Measurements from ENCODE around the gene ELK3.

ELK3 gene

DNA sequence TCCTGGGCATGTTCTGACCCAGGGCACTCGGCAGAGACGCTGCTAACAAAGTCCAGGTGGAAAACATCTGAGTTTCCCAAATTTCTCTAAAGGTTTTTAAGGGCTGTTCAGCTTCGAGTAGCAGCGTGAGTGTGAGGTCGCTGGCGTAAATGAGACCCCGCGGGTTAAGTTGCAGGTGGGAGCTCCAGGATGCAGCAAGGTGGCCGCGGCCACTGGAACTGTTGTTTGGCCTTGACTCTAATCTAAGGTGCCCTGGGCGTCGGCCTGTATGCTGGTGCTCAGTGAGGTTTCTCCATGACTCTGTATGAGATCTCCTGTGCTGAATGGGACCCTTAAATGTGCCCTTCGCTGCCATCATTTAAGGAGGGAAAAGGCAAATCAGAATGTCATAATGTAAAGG lies 50.7 kb downstream of the ELK3 start:
- no peak for TF ChIP-seq Cebpa-rat (IDR thresholded peaks at IDR 0.05)

DNA sequence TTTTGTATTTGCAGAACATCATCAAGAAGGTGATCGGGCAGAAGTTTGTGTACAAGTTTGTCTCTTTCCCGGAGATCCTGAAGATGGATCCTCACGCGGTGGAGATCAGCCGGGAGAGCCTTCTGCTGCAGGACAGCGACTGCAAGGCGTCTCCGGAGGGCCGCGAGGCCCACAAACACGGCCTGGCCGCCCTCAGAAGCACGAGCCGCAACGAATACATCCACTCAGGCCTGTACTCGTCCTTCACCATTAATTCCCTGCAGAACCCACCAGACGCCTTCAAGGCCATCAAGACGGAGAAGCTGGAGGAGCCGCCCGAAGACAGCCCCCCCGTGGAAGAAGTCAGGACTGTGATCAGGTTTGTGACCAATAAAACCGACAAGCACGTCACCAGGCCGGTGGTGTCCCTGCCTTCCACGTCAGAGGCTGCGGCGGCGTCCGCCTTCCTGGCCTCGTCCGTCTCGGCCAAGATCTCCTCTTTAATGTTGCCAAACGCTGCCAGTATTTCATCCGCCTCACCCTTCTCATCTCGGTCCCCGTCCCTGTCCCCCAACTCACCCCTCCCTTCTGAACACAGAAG lies 52.8 kb downstream of the ELK3 start:
- Histone ChIP-seq H4K20me1 (peaks cover 65 to 100% (median 100%) of the 10 kb centered on the region in 11 experiments; a peak in 20 of 22 replicates), H3K4me2 (peak overlapping the region in 4 of 11 experiments; percentile 26 to 44 (median 37); a peak in 6 of 22 replicates)
- no peak for TF ChIP-seq Cebpa-rat (IDR thresholded peaks at IDR 0.05)

More for the DNA sequence above, 50.7 kb downstream of the ELK3 start:
- H3K4me1 ChIP-seq, result peaks cover 0 to 51% (median 12%) of the 10 kb centered on the region in 10 experiments; a peak in 13 of 20 replicates
- no peak overlapping the region for H3K9ac ChIP-seq
- H3K4me3 ChIP-seq, result no peak overlapping the region
- no peaks in the 10 kb centered on the region for H3K9me3 ChIP-seq (replicated peaks in 1 of 11)
- H3K27ac ChIP-seq, result no peak overlapping the region
- peaks cover 64 to 100% (median 100%) of the 10 kb centered on the region in 11 experiments; a peak in 21 of 22 replicates for H4K20me1 ChIP-seq
- H3K36me3 ChIP-seq, result peaks cover 51 to 100% (median 89%) of the 10 kb centered on the region in 11 experiments
- no peak overlapping the region for H3K4me2 ChIP-seq
- H3K27me3 ChIP-seq, result no peaks in the 10 kb centered on the region

DNA sequence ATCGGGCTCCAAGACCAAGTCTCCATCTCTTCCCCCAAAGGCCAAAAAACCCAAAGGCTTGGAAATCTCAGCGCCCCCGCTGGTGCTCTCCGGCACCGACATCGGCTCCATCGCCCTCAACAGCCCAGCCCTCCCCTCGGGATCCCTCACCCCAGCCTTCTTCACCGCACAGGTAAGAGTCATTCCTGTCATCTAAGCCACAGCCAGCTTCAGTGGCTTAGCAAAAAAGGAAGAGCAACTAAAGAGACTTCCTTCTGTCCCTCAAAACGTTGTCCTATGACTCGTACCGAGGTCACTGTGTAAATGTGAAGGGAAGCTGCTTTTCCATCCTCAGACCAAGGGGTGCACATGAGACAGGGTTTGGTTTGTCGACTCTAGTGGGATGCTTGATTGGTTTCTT lies 53.4 kb downstream of the ELK3 start:
- Histone ChIP-seq H3K4me3 (no peak overlapping the region), H3K4me1 (peaks cover 0 to 60% (median 19%) of the 10 kb centered on the region in 10 experiments; a peak in 13 of 20 replicates), H3K27me3 (no peaks in the 10 kb centered on the region), H3K36me3 (peaks cover 69 to 100% (median 92%) of the 10 kb centered on the region in 11 experiments), H4K20me1 (peaks cover 63 to 100% (median 99%) of the 10 kb centered on the region in 11 experiments; a peak in 20 of 22 replicates), H3K9ac (no peak overlapping the region), H3K4me2 (peak overlapping the region in 5 of 11 experiments; percentile 12 to 44 (median 36); a peak in 8 of 22 replicates), H3K9me3 (replicated peaks in 1 of 11) (peaks cover 0 to 7% (median 0%) of the 10 kb centered on the region in 11 experiments; a peak in 1 of 22 replicates), H3K27ac (no peak overlapping the region)
- TF ChIP-seq Cebpa-rat (IDR thresholded peaks at IDR 0.05), result no peak

More for the DNA sequence above, 52.8 kb downstream of the ELK3 start:
- H3K36me3 ChIP-seq, result peaks cover 67 to 100% (median 92%) of the 10 kb centered on the region in 11 experiments
- H3K27me3 ChIP-seq, result no peaks in the 10 kb centered on the region
- no peak overlapping the region for H3K9ac ChIP-seq
- H3K4me1 ChIP-seq, result peaks cover 0 to 63% (median 21%) of the 10 kb centered on the region in 10 experiments; a peak in 13 of 20 replicates
- H3K27ac ChIP-seq, result no peak overlapping the region
- H3K4me3 ChIP-seq, result no peak overlapping the region
- H3K9me3 ChIP-seq (replicated peaks in 1 of 11), result peaks cover 0 to 7% (median 0%) of the 10 kb centered on the region in 11 experiments; a peak in 1 of 22 replicates

DNA sequence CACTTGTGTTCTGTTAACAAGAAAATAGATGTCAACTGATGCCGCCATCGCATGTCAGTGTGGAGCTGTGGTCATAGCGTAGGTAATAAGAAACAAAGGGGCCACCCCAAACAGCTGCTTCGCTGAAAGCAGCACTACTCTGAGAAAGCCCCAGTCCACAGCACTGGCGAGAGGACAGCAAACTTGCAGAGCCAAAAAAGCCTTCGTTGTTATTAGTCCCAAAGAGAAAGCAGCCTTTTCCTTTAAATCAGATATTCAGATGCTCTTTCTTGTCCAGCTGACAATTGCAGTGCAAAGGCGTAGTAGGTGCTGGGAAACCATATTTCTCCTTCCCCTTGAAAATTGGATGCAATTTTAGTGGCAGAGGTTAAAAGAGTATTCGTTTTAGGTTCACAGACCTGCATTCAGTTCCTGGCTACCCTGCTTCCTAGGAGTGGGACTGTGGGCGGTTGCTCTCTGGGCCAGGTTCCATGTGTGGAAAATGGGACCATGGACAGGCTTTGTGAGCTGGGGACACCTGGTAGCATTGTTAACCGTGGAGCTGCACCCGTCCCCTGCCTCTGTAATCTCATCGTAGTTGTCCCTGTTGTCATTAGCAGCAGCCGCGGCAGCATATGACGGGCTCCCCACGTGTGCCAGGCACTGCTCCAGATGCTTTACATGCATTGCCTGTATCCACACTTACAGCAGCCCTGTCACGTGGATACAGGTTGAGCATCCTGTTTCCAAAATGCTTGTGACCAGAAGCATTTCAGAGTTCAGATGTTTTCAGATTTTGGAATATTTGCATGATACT lies 54.2 kb downstream of the ELK3 start:
- peaks cover 71 to 100% (median 93%) of the 10 kb centered on the region in 11 experiments for H3K36me3 ChIP-seq
- peaks cover 60 to 100% (median 99%) of the 10 kb centered on the region in 11 experiments; a peak in 20 of 22 replicates for H4K20me1 ChIP-seq
- no peak overlapping the region for H3K27ac ChIP-seq

DNA sequence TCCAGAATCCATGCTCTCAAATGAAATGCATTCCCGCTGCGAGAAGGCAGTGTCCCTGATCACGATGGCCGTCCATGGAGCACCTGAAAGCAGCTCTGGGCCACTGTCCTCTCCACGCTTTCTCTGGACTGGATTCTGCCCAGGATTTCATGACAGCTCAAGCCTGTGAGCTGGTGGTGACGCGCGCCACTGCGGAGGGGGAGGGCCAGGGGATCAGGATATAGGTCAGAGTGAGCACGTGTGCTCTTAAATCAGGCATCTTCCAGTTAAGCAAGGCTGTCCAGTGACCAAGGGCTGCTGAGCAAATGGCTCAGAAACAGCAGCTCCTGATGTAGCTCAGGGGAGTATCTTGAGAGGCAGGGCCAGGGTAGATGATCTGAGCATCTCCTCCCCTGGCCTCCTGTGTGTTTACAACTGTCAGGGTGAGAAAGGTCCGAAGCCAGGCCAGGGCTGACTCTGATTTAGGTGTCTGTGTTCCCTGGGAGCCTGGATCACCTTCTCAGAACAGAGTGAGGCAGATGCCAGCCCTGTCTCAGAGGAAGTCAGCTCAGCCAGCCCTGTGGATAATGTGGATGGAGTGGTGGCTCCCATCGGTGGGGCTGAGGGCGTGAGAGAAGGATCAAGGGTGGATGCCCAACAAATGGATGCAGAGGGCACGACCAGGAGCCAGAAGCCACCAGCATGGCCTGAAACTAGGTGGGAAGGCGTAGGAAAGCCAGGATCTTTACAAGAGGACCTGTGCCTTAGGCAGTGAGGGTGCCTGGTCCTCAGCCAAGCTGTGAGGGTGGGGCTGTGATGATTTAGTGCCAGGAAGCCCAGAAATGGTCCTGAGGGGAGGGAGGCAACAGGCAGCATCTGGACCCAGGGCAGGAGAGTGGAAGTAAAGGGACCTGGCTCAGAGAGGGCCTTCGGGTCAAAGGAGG lies 55.3 kb downstream of the ELK3 start:
- H3K9me3 ChIP-seq (replicated peaks in 1 of 11), result peaks cover 0 to 7% (median 0%) of the 10 kb centered on the region in 11 experiments; a peak in 1 of 22 replicates
- H3K27ac ChIP-seq, result 0 out of 22 replicates have a peak overlapping the region, but pooled peaks of 1 of the 11 experiments have one; percentile 9
- H3K9ac ChIP-seq, result 0 out of 22 replicates have a peak overlapping the region, but pooled peaks of 1 of the 11 experiments have one; percentile 34
- H3K36me3 ChIP-seq, result peaks cover 71 to 100% (median 98%) of the 10 kb centered on the region in 11 experiments
- no peak for TF ChIP-seq Cebpa-rat (IDR thresholded peaks at IDR 0.05)
- H3K4me3 ChIP-seq, result no peak overlapping the region
- H3K4me1 ChIP-seq, result peaks cover 0 to 56% (median 16%) of the 10 kb centered on the region in 10 experiments; a peak in 12 of 20 replicates
- no peaks in the 10 kb centered on the region for H3K27me3 ChIP-seq
- H4K20me1 ChIP-seq, result peaks cover 64 to 100% (median 99%) of the 10 kb centered on the region in 11 experiments; a peak in 20 of 22 replicates
- H3K4me2 ChIP-seq, result no peak overlapping the region

More for the DNA sequence above, 54.2 kb downstream of the ELK3 start:
- H3K4me3 ChIP-seq, result no peak overlapping the region
- TF ChIP-seq Cebpa-rat (IDR thresholded peaks at IDR 0.05), result no peak
- peaks cover 0 to 56% (median 18%) of the 10 kb centered on the region in 10 experiments; a peak in 13 of 20 replicates for H3K4me1 ChIP-seq
- H3K9me3 ChIP-seq (replicated peaks in 1 of 11), result peaks cover 0 to 7% (median 0%) of the 10 kb centered on the region in 11 experiments; a peak in 1 of 22 replicates
- no peak overlapping the region for H3K9ac ChIP-seq
- peak overlapping the region in 5 of 11 experiments; percentile 12 to 44 (median 36); a peak in 8 of 22 replicates for H3K4me2 ChIP-seq
- no peaks in the 10 kb centered on the region for H3K27me3 ChIP-seq

DNA sequence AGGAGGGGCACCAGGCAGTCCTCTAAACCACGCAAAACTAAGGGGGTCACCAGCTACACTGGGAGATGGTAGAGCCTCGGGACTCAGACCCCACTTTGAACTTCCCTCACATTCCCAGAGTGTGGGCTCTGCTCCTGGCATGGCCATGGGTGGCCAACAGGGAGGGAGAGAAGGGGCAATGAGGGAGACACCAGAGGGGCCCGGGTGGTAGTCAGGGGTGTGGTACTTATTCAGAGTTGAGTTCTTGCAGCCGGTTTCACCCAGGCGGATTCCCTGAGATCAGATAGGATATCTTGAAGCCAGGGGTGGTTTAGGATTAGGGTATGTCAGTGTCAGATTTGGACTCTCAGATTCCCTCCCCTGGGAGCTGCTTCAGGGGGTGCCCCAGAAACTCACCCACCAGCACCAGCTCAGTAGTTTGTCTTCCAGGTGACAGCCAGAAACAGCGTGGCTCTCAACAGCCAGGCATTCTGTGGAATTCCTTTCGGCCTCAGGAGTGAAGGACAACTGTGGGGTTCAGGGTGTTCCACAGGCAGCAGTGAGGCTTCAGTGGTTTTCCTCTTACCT lies 56.0 kb downstream of the ELK3 start:
- Histone ChIP-seq H3K9ac (no peak overlapping the region), H4K20me1 (peaks cover 58 to 100% (median 99%) of the 10 kb centered on the region in 11 experiments; a peak in 21 of 22 replicates), H3K4me1 (peaks cover 0 to 62% (median 17%) of the 10 kb centered on the region in 10 experiments; a peak in 11 of 20 replicates), H3K27me3 (no peaks in the 10 kb centered on the region), H3K4me2 (no peak overlapping the region), H3K4me3 (no peak overlapping the region), H3K9me3 (replicated peaks in 1 of 11) (peaks cover 0 to 7% (median 0%) of the 10 kb centered on the region in 11 experiments; a peak in 1 of 22 replicates), H3K36me3 (peaks cover 67 to 100% (median 98%) of the 10 kb centered on the region in 11 experiments), H3K27ac (no peak overlapping the region)
- no peak for TF ChIP-seq Cebpa-rat (IDR thresholded peaks at IDR 0.05)

DNA sequence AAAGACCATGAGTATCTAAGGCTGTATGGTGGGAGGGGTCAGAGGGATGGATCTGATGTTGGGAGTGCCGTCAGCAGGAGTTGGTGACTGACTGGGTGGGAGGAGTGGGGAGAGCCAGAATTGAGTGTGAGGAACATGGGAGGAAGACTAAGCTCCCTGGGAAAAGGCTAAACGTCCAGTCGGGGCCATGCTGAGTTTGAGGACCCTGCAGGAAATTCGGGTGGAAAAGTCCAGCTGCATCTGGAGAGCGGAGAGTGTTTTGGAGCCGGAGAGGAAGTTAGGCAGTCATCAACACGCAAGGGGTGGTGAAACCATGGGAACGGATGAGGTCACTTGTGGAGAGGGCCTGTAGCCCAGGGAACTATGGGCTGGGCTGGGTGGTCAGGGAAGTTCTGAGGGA lies 60.9 kb downstream of the ELK3 start:
- Histone ChIP-seq H3K9me3 (replicated peaks in 1 of 11) (peaks cover 0 to 6% (median 0%) of the 10 kb centered on the region in 11 experiments; a peak in 1 of 22 replicates), H3K4me2 (no peak overlapping the region), H3K4me1 (peaks cover 0 to 29% (median 9%) of the 10 kb centered on the region in 10 experiments; a peak in 11 of 20 replicates), H3K27ac (no peak overlapping the region; a peak in 1 of 22 replicates), H3K9ac (no peak overlapping the region), H3K27me3 (no peaks in the 10 kb centered on the region), H3K36me3 (peaks cover 46 to 100% (median 98%) of the 10 kb centered on the region in 11 experiments), H4K20me1 (peaks cover 60 to 100% (median 97%) of the 10 kb centered on the region in 11 experiments; a peak in 21 of 22 replicates), H3K4me3 (no peak overlapping the region)
- no peak for TF ChIP-seq Cebpa-rat (IDR thresholded peaks at IDR 0.05)

All from BLaER1 treated with 17β-estradiol and CSF1 and Interleukin-3, amounts not matched to agents 10 nM and 100 nM (cell line).